Prostate gland (tissue), 2 donors: ENCODE results near the gene GRID2.

Experiments
- POLR2A ChIP-seq: fragments of 450-650 bp; IDR thresholded peaks from one replicate; pipeline ENCODE4 v1.6.1; 2016; ENCODE audit warnings: antibody characterized with exemption, mild to moderate bottlenecking
- TF ChIP-seq, protein P1 (sequence below), 4 experiments: fragments of 200-600 bp in 2 of 4; fragments of 450-650 bp in 2 of 4; sonication (generic) in 2 of 4; IDR thresholded peaks; 1 replicate in 3 of 4; 2 replicates in 1 of 4; pipeline ENCODE4 v1.5.1; 2016 to 2019; ENCODE audit warnings: antibody characterized with exemption in 4 of 4, mild to moderate bottlenecking in 2 of 4, moderate library complexity in 2 of 4

DNA sequence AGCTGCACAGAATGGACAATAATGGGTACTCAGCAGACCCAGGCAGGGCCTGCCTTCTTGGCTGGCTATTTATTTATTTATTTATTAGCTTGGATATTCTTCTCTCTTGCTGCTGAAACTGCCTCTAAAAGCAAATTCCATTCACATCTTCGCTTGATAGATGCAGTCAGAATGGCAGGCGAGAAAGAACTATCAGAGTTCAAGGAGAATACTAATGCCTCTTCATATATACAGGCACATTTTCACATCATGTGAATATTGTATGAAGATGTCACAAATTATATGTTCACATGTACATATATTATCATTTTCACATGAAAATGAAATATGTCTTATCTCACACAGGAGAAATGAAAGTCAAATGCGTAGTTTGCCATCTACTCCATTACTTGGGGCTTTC is 1045.1 kb downstream of the GRID2 start:
- TF ChIP-seq, protein P1, sequence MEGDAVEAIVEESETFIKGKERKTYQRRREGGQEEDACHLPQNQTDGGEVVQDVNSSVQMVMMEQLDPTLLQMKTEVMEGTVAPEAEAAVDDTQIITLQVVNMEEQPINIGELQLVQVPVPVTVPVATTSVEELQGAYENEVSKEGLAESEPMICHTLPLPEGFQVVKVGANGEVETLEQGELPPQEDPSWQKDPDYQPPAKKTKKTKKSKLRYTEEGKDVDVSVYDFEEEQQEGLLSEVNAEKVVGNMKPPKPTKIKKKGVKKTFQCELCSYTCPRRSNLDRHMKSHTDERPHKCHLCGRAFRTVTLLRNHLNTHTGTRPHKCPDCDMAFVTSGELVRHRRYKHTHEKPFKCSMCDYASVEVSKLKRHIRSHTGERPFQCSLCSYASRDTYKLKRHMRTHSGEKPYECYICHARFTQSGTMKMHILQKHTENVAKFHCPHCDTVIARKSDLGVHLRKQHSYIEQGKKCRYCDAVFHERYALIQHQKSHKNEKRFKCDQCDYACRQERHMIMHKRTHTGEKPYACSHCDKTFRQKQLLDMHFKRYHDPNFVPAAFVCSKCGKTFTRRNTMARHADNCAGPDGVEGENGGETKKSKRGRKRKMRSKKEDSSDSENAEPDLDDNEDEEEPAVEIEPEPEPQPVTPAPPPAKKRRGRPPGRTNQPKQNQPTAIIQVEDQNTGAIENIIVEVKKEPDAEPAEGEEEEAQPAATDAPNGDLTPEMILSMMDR (IDR thresholded peaks at IDR 0.05) = no peak
- TF ChIP-seq POLR2A = no peak
